GM19238 (cell line): ENCODE results near the gene DOCK10.

Source experiments
- DNase-seq: peaks from one replicate; pipeline ENCODE4 v3.0.0; 2011; ENCODE audit warnings: low spot score; ENCODE audit not compliant: insufficient read length

DOCK10 gene

GRCh38 chr2:225041207-225041850 is 939 bp downstream of the DOCK10 start:
- peak; percentile 47 for DNase-seq

GRCh38 chr2:225040856-225041206 is 1.4 kb downstream of the DOCK10 start:
- DNase-seq, result no peak

DNA sequence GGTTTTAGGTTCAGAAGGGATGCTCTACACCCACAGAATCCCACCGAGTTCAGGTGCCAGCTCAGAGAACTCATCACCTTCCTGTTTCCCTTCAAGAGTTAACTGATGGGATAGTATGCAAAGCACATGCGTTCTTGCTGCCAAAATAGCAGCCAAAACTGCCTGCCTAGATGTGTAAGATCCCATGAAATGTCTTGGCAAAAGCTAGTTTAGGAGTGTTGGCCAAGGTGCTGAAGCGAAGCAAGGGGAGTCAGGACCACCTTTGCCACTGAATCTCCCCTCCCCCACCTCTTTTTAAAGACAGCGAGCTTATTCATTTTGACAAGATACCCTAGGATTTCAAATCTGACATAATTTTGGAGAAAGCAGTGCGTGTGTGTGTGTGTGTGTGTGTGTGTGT is 2.1 kb downstream of the DOCK10 start:
- DNase-seq, result no peak

GRCh38 chr2:225038231-225038523 is 4.1 kb downstream of the DOCK10 start:
- DNase-seq, result no peak

DNA sequence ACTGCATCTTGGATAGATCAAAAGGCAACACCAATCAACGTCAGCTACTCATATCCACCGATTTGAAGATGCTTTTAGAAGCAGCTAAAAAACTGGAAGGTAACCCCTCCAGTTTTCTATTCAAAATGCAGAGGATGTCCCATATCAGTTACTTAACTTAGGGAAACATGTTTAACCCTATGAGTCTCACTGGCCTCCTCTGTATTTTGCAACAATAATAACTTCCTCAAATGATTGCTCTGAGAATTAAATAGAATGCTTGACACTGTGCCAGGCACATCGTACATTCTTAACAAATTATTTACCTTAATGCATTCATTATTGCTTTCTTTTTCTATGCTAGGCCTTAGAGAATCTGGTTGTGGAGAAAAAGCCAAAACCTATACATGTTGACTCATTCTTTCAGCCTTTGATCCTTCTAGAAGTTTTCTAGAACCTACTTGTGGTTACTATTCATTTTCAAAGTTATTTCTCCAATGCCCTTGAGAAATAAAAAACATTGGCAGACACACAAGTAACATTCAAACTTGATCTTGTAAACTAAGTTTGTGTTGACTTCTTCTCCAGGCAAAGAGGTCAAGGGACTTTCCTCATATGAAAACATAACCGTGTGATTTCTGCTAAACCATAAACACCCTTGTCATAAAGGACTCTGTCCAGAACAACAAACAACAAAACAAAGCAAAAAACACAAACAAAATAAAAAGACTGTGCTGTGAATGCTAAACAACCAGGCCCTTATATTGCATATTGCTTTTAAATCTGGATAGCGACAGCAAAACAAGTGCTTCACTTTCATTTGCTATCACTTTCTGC is 4.6 kb downstream of the DOCK10 start:
- no peak for DNase-seq

- no peak for DNase-seq
Measured at GRCh38 chr2:225036431-225036830, 5.8 kb downstream of the DOCK10 start.

- no peak for DNase-seq
Measured at GRCh38 chr2:225033440-225034318, 8.6 kb downstream of the DOCK10 start.

- no peak for DNase-seq
Measured at GRCh38 chr2:225032246-225032645, 10.0 kb downstream of the DOCK10 start.

- DNase-seq, result no peak
Measured at GRCh38 chr2:225031599-225031998, 10.7 kb downstream of the DOCK10 start.

- no peak for DNase-seq
Measured at GRCh38 chr2:225030893-225031292, 11.4 kb downstream of the DOCK10 start.

GRCh38 chr2:225030203-225030602 is 12.1 kb downstream of the DOCK10 start:
- DNase-seq, result no peak

DNA sequence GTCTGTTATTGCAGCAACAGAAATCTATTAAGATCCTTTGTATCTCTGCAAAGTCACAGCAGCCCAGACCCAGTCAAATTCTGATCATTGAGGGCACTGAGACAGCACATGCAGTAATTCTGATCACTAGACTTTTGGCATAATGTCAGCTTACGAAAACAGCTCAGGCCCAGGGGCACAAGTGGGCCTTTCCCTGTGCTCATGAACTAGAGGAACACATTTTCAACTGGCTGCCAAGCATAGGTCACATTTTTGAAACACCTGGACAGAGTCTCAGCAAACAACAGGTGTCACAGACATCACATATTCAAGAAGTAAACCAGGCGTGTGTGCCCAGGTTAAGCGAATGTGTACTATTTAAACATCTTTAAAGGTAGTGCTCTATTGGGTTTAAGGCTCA is 13.7 kb downstream of the DOCK10 start:
- no peak for DNase-seq

- no peak for DNase-seq
Measured at GRCh38 chr2:225027061-225027762, 15.1 kb downstream of the DOCK10 start.

DNA sequence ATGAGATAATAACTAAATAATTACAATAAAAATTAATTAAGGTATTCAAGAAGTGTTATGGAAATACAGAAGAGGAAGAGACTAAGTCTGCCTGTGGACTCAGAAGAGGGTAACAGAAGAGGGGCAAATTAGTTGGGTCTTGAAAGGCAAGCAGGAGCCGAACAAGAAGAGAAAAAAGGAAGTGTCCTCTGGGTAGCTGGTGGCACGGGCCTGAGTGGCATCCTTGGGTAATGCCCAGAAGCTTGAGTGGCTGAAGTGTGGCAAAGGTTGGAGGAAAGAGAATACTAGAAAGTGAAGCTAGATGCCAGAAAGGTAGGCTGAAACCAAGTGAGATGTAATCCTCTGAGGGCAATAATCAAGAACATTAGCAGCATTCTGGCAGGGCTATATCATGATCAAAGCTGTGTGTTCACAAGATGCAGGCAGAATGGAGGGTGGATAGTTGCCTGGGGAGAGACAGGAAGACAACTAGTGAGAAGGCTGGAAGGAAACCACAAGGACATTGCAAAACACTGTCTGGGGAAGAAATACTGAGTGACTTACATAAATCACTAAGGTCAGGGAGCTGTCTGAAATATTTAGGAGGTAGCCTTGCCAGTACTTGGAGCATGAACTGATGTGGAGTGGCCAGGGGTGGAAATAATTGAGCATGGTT is 16.2 kb downstream of the DOCK10 start:
- no peak for DNase-seq

GRCh38 chr2:225022188-225022587 is 20.1 kb downstream of the DOCK10 start:
- no peak for DNase-seq

DNA sequence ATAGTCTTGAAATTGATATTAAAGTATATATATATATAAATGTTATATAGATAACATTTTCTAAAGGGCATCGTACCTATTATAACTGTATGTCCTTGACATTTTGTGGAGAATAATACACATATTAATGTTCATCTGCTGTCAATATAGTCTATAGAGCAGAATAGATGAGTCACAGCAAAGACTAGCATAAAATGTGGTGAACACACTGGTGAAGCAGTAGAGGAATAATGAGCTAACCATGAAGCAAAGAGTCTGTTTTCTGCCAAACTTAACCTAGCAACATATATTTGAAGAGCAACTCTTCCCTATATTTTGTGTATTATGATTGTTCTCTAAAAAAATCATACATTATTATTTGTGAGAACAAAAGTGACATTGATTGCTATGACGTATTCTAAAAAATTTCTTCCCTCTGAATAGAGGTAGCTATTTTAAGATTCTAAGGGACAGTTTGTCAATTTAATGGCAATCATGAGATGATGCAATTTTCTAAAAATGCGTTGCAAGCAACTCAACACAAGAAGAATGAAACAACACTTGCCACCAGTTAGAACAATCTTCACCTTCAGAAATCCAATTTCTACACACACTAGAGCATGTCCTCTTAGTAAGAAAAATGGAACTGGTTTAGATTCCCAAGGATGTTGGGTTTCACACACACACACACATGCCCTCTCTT is 22.0 kb downstream of the DOCK10 start:
- DNase-seq, result no peak

DNA sequence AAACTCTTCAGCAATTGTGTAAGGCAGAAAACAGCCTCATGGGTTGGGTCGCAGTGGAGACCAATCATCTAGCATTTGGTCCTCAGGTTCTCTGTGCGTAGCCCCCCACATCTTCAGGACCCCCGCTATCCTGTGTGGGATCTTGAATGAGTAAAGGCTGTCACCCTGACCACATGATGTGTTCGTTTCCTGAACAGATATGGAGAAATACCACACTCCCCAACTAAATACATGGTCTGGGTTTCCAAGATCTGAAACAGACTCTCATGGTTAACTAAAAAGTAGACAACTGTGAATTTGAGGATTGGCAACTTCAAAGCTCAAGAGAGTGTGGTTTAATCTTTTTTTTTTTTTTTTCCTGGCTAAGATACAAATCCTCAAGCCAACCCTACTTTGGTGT is 23.2 kb downstream of the DOCK10 start:
- no peak for DNase-seq

- no peak for DNase-seq
Measured at GRCh38 chr2:225017713-225018112, 24.6 kb downstream of the DOCK10 start.

DNA sequence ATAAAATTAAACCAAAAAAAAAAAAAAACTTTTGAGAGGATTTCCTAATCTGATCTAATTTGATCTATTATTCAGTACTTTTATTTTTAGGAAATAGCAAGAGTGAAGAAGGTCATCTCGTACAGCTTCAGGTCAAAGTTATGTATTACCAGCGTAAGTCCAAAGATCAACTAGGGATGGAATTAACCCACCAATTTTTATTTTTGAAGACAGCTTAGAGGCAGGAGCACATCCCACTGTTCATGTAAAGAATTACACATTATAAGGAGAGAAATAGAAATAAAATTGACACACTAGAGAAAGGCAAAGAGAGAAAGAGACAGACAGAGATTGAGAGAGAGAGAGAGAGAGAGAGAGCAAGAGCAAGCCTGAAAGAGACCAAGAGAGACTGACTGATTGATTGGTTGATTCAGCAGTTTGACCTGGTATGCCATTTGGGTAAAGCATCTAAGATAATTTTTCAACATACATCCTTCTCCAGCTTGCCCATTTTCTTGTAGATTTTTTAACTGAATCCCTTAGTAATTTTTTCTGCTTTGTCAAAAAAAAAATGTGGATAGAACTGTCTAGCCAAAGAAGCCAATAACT is 25.1 kb downstream of the DOCK10 start:
- DNase-seq, result no peak
